GM23338 (cell line): ENCODE results near the gene ITGAV. TPM values are rescaled to one million over a fixed set of nuclear protein-coding genes. Genes with fewer than 3 reads are reported as not detected.

Experiments
- ATAC-seq: fragments of 200-7000 bp; cut with Tn5 transposase; 3 replicates; pipeline ENCODE4 v1.9.1; 2020
- DNase-seq: peaks from one replicate; pipeline ENCODE4 v3.0.0-alpha.2; 2015; ENCODE audit warnings: low spot score
- H2AFZ ChIP-seq: fragments of 200-600 bp; sonication (generic); 2 replicates; pipeline ENCODE4 v1.8.0; 2016; ENCODE audit warnings: antibody characterized with exemption, mild to moderate bottlenecking, moderate library complexity
- H3F3A ChIP-seq: fragments of 200-600 bp; sonication (generic); replicated peaks from 2 replicates; pipeline ENCODE4 v1.8.0; 2017; ENCODE audit warnings: antibody characterized with exemption, mixed run types, low read depth
- H3K27ac ChIP-seq: fragments of 200-600 bp; sonication (generic); 2 replicates; pipeline ENCODE4 v1.6.1; 2016; ENCODE audit warnings: low read depth
- H3K27me3 ChIP-seq: fragments of 200-600 bp; sonication (generic); 2 replicates; pipeline ENCODE4 v1.8.0; 2016; ENCODE audit warnings: mild to moderate bottlenecking, mixed run types, moderate library complexity; ENCODE audit not compliant: insufficient read depth
- H3K36me3 ChIP-seq: fragments of 200-600 bp; sonication (generic); 2 replicates; pipeline ENCODE4 v1.8.0; 2016; ENCODE audit warnings: mild to moderate bottlenecking; ENCODE audit not compliant: insufficient read depth
- H3K4me1 ChIP-seq: fragments of 200-600 bp; sonication (generic); 2 replicates; pipeline ENCODE4 v1.8.0; 2016; ENCODE audit warnings: mild to moderate bottlenecking, moderate library complexity; ENCODE audit not compliant: insufficient read depth
- H3K4me2 ChIP-seq: fragments of 200-600 bp; sonication (generic); 2 replicates; pipeline ENCODE4 v1.7.1; 2017; ENCODE audit warnings: mixed run types
- H3K4me3 ChIP-seq: fragments of 200-600 bp; sonication (generic); 2 replicates; pipeline ENCODE4 v1.6.1; 2016; ENCODE audit warnings: mixed run types
- H3K79me2 ChIP-seq: fragments of 200-600 bp; sonication (generic); replicated peaks from 2 replicates; pipeline ENCODE4 v1.8.0; 2017; ENCODE audit warnings: mild to moderate bottlenecking; ENCODE audit not compliant: insufficient read depth
- H3K9me2 ChIP-seq: fragments of 200-600 bp; sonication (generic); 2 replicates; pipeline ENCODE4 v1.8.0; 2017; ENCODE audit not compliant: insufficient read depth
- H4K20me1 ChIP-seq: fragments of 200-600 bp; sonication (generic); replicated peaks from 2 replicates; pipeline ENCODE4 v1.8.0; 2017; ENCODE audit warnings: mild to moderate bottlenecking; ENCODE audit not compliant: insufficient read depth
- H3K27ac Mint-ChIP-seq: 2 replicates; pipeline ENCODE4 v1.8.0; 2020; ENCODE audit warnings: inconsistent platforms, mild to moderate bottlenecking, moderate library complexity, mixed read lengths
- H3K27me3 Mint-ChIP-seq: 3 replicates; pipeline ENCODE4 v1.8.0; 2022; ENCODE audit warnings: low read depth, mild to moderate bottlenecking, moderate library complexity, mixed read lengths, inconsistent platforms; ENCODE audit not compliant: insufficient read depth, poor library complexity
- H3K36me3 Mint-ChIP-seq: 3 replicates; pipeline ENCODE4 v1.8.0; 2021; ENCODE audit warnings: low read depth, mild to moderate bottlenecking, inconsistent platforms, moderate library complexity, mixed read lengths
- H3K4me1 Mint-ChIP-seq: 3 replicates; pipeline ENCODE4 v1.8.0; 2020; ENCODE audit warnings: mild to moderate bottlenecking, inconsistent platforms, mixed read lengths
- H3K4me3 Mint-ChIP-seq: 3 replicates; pipeline ENCODE4 v1.8.0; 2021; ENCODE audit warnings: moderate library complexity, mild to moderate bottlenecking, inconsistent platforms, mixed read lengths
- H3K9me3 Mint-ChIP-seq: 3 replicates; pipeline ENCODE4 v1.8.0; 2020; ENCODE audit warnings: moderate library complexity, mild to moderate bottlenecking, inconsistent platforms, mixed read lengths
- CREB1 ChIP-seq: fragments of 250-450 bp; sonication (Bioruptor Pico); IDR thresholded peaks from 2 replicates; pipeline ENCODE4 v1.5.0; 2020; ENCODE audit warnings: low read depth, mild to moderate bottlenecking, moderate library complexity
- CTCF ChIP-seq, 2 experiments: fragments of 200-600 bp in 1 of 2; sonication (generic) in 1 of 2; conservative IDR thresholded peaks; 2 replicates each; pipeline versions ENCODE4 v1.5.1 to v1.6.1; 2016 to 2017; ENCODE audit warnings: antibody characterized with exemption in 2 of 2, low read depth in 2 of 2, mild to moderate bottlenecking in 2 of 2, moderate library complexity in 1 of 2
- ETS1 ChIP-seq: IDR thresholded peaks from 2 replicates; pipeline ENCODE4 v1.6.1; 2016; ENCODE audit warnings: antibody characterized with exemption
- EZH2 ChIP-seq: fragments of 200-600 bp; sonication (generic); IDR thresholded peaks from one replicate; pipeline ENCODE4 v1.8.0; 2017; ENCODE audit warnings: antibody characterized with exemption, mild to moderate bottlenecking, low read depth; ENCODE audit not compliant: unreplicated experiment
- EZH2phosphoT487 ChIP-seq: fragments of 200-600 bp; sonication (generic); IDR thresholded peaks from one replicate; pipeline ENCODE4 v1.8.1; 2018; ENCODE audit warnings: antibody characterized with exemption; ENCODE audit not compliant: unreplicated experiment
- JUNB ChIP-seq: IDR thresholded peaks from one replicate; pipeline ENCODE4 v1.6.1; 2016; ENCODE audit warnings: antibody characterized with exemption; ENCODE audit not compliant: unreplicated experiment
- NANOG ChIP-seq: IDR thresholded peaks from 2 replicates; pipeline ENCODE4 v1.6.1; 2016; ENCODE audit warnings: antibody characterized with exemption, borderline replicate concordance
- POLR2AphosphoS5 ChIP-seq: IDR thresholded peaks from 2 replicates; pipeline ENCODE4 v1.6.1; 2016; ENCODE audit warnings: antibody characterized with exemption, low read depth
- REST ChIP-seq: IDR thresholded peaks from one replicate; pipeline ENCODE4 v1.6.1; 2018; ENCODE audit warnings: antibody characterized with exemption; ENCODE audit not compliant: unreplicated experiment
- STAT1 ChIP-seq: IDR thresholded peaks from one replicate; pipeline ENCODE4 v1.6.1; 2016; ENCODE audit warnings: antibody characterized with exemption; ENCODE audit not compliant: unreplicated experiment
- ZNF114 ChIP-seq: fragments of 250-450 bp; sonication (Bioruptor Pico); IDR thresholded peaks from 2 replicates; pipeline ENCODE4 v1.5.0; 2020; ENCODE audit warnings: mild to moderate bottlenecking, moderate library complexity
- ZNF331 ChIP-seq: fragments of 250-450 bp; sonication (Bioruptor Pico); IDR thresholded peaks from 2 replicates; pipeline ENCODE4 v1.5.0; 2020; ENCODE audit warnings: low read depth, mild to moderate bottlenecking, moderate library complexity
- ZNF462 ChIP-seq: fragments of 250-450 bp; sonication (Bioruptor Pico); IDR thresholded peaks from 2 replicates; pipeline ENCODE4 v1.5.0; 2020; ENCODE audit warnings: mild to moderate bottlenecking, moderate library complexity
- polyA plus RNA-seq: library from polyadenylated mRNA; unstranded; fragments of >200 nt; fragmentation: Nextera tagmentation; extraction: Ambion mirVana; gene quantifications from 2 replicates; pipeline ENCODE4 v1.2.1, GENCODE V29; 2016
- total RNA-seq: library from RNA; depleted of rRNA; stranded (reverse); fragments of >200 nt; shearing (Covaris generic); gene quantifications from 2 replicates; pipeline ENCODE4 v1.2.3, GENCODE V29; 2014

ITGAV gene
- total and polyA plus RNA-seq, 2 experiments from 2014 or later = 9.1 to 56.5 TPM

- no peak for DNase-seq
- Mint-ChIP-seq H3K4me3 (no peak overlapping the region; the same call in 2 of the 3 replicates), H3K36me3 (no peaks in the 10 kb centered on the region; the same call in 2 of the 3 replicates)
Observed at GRCh38 chr2:186696290-186696689, 106.4 kb downstream of the ITGAV start.

More at GRCh38 chr2:186696290-186696689, 106.4 kb downstream of the ITGAV start:
- no peak overlapping the region for H3K27ac Mint-ChIP-seq
- Histone ChIP-seq H3K79me2 (peaks cover 60% of the 10 kb centered on the region), H3K4me3 (no peak overlapping the region), H3K4me1 (peaks cover 28% of the 10 kb centered on the region), H4K20me1 (no peaks in the 10 kb centered on the region; the same call in 1 of the 2 replicates), H3K4me2 (peak overlapping the region; percentile 76; the same call in 1 of the 2 replicates), H3F3A (no peaks in the 10 kb centered on the region), H3K27me3 (no peaks in the 10 kb centered on the region), H2AFZ (no peak overlapping the region), H3K27ac (no peak overlapping the region; the same call in 1 of the 2 replicates), H3K9me2 (0 out of 2 replicates have a peak, but pooled peaks cover 8% of the 10 kb centered on the region), H3K36me3 (no peaks in the 10 kb centered on the region)
- H3K9me3 Mint-ChIP-seq = no peaks in the 10 kb centered on the region
- no peak for ATAC-seq
- no peaks in the 10 kb centered on the region for H3K27me3 Mint-ChIP-seq
- H3K4me1 Mint-ChIP-seq = peaks cover 39% of the 10 kb centered on the region
- TF ChIP-seq STAT1 = no peak
- no peak for TF ChIP-seq ZNF331 (CRISPR knock-in tag)
- TF ChIP-seq EZH2 = no peak
- TF ChIP-seq JUNB = no peak
- no peak for TF ChIP-seq REST
- no peak for TF ChIP-seq ZNF114 (CRISPR knock-in tag)
- no peak for TF ChIP-seq EZH2phosphoT487
- TF ChIP-seq CREB1 (CRISPR knock-in tag) = no peak
- TF ChIP-seq CTCF (conservative IDR thresholded peaks at IDR 0.05; ENCODE audit: low read depth in 2 of 2) = no peak
- TF ChIP-seq ETS1 = no peak
- TF ChIP-seq POLR2AphosphoS5 = no peak
- no peak for TF ChIP-seq NANOG
- no peak for TF ChIP-seq ZNF462 (CRISPR knock-in tag)
